ENCODE measurements around the gene SBK2. TPM values are rescaled to one million over a fixed set of nuclear protein-coding genes. Genes with fewer than 3 reads are reported as not detected.

The SBK2 gene
- total RNA-seq, 3 donors from 2014 or later (not counting 1 experiment from before 2014, with no cell fraction given): not detected

DNA sequence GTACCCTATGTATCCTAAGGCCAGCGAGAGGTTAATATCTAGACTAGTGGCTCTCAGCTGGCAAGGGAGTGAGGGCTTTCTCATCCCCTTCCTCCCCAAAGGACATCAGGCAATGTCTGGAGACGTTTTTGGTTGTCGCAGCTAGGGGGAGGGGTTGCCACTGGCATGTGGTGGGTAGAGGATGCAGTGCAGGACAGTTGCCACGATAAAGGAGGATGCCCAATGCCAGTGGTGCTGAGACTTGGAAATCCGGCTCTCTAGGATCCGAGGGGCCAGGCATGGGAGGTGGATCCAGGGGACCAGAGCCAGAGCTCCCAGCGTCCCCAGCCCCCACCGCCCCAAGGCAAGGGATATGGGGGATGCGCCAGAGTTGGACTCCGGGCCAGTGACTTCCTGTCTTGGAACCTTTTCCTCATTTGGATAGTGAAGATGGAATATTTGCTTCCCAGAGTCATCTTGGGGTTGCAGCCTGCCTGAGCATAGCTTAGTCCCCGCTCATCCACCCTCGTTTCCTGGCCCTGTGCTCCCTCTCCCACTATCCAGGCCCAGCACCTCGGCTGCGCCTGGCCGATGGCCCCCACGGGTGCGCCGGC is 43.8 kb downstream of the SBK2 start:
- H3K4me1 ChIP-seq (ENCODE audit: control insufficient read depth, insufficient read depth, low read length): no peaks in the 10 kb centered on the region
- no peak overlapping the region for H3K27ac Mint-ChIP-seq
- peaks cover 0 to 6% of the 10 kb centered on the region in 2 donors for H3K27me3 Mint-ChIP-seq (ENCODE audit: low read depth in 2 of 2)
- H3K4me3 Mint-ChIP-seq: no peak overlapping the region
- H3K4me1 Mint-ChIP-seq: no peaks in the 10 kb centered on the region
- intact Hi-C loops (cut with micrococcal nuclease): no loop called here
- H3K9me3 Mint-ChIP-seq: no peaks in the 10 kb centered on the region
- no peak overlapping the region for H3K27ac ChIP-seq (ENCODE audit: low read length)
- no peaks in the 10 kb centered on the region for H3K9me3 ChIP-seq (ENCODE audit: control insufficient read depth, insufficient read depth, low read length)
- no peaks in the 10 kb centered on the region for H3K27me3 ChIP-seq (ENCODE audit: control insufficient read depth, insufficient read depth, low read length)
- TF ChIP-seq, protein P1, sequence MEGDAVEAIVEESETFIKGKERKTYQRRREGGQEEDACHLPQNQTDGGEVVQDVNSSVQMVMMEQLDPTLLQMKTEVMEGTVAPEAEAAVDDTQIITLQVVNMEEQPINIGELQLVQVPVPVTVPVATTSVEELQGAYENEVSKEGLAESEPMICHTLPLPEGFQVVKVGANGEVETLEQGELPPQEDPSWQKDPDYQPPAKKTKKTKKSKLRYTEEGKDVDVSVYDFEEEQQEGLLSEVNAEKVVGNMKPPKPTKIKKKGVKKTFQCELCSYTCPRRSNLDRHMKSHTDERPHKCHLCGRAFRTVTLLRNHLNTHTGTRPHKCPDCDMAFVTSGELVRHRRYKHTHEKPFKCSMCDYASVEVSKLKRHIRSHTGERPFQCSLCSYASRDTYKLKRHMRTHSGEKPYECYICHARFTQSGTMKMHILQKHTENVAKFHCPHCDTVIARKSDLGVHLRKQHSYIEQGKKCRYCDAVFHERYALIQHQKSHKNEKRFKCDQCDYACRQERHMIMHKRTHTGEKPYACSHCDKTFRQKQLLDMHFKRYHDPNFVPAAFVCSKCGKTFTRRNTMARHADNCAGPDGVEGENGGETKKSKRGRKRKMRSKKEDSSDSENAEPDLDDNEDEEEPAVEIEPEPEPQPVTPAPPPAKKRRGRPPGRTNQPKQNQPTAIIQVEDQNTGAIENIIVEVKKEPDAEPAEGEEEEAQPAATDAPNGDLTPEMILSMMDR (IDR thresholded peaks at IDR 0.05): no peak
- DNase-seq: no peak
- no peak for ATAC-seq
- H3K36me3 ChIP-seq (ENCODE audit: control insufficient read depth, insufficient read depth, low read length): no peaks in the 10 kb centered on the region
- no peaks in the 10 kb centered on the region for H3K36me3 Mint-ChIP-seq
- H3K4me3 ChIP-seq (ENCODE audit: low read length): no peak overlapping the region
- WGBS (ENCODE audit: insufficient coverage): 70% methylated on average over 18 of the region's 18 CpGs

DNA sequence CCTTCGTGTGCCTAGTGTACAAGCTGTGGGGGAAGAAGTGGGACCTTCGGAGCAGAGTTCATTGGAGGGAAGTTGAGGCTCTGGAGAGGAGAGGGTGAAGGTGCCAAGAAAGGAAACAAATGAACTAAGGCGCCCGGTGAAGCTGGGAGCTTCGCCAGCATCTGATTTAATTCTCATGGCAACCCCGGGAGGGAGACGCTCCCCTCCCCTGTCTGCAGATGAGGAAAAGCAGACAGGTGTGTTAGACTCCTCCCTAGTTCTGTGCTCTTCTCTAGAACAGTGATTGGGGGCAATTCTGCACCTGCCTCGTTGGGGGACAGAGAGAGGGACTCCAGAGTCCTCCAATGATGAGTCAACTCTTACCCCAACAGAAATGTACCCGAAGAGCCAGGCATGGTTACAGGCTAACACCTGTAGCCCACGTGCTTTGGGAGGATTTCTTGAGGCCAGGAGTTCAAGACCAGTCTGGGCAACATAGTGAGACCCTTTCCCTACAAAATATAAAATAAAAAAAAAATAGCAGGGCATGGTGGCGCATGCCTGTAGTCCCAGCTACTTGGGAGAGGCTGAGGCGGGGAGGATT is 44.5 kb downstream of the SBK2 start:
- TF ChIP-seq, protein P1 (IDR thresholded peaks at IDR 0.05): no peak
- ATAC-seq (no peak), DNase-seq (no peak)
- Mint-ChIP-seq H3K27me3 (ENCODE audit: low read depth in 2 of 2) (peaks cover 0 to 6% of the 10 kb centered on the region in 2 donors), H3K4me1 (no peaks in the 10 kb centered on the region), H3K36me3 (no peaks in the 10 kb centered on the region), H3K4me3 (no peak overlapping the region), H3K27ac (no peak overlapping the region), H3K9me3 (no peaks in the 10 kb centered on the region)
- intact Hi-C loops (cut with micrococcal nuclease): no loop called here
- Histone ChIP-seq H3K9me3 (ENCODE audit: control insufficient read depth, insufficient read depth, low read length) (no peaks in the 10 kb centered on the region), H3K27ac (ENCODE audit: low read length) (no peak overlapping the region), H3K4me3 (ENCODE audit: low read length) (no peak overlapping the region), H3K4me1 (ENCODE audit: control insufficient read depth, insufficient read depth, low read length) (no peaks in the 10 kb centered on the region), H3K27me3 (ENCODE audit: control insufficient read depth, insufficient read depth, low read length) (no peaks in the 10 kb centered on the region), H3K36me3 (ENCODE audit: control insufficient read depth, insufficient read depth, low read length) (no peaks in the 10 kb centered on the region)
- WGBS (ENCODE audit: insufficient coverage): 62% methylated on average over 12 of the region's 12 CpGs

DNA sequence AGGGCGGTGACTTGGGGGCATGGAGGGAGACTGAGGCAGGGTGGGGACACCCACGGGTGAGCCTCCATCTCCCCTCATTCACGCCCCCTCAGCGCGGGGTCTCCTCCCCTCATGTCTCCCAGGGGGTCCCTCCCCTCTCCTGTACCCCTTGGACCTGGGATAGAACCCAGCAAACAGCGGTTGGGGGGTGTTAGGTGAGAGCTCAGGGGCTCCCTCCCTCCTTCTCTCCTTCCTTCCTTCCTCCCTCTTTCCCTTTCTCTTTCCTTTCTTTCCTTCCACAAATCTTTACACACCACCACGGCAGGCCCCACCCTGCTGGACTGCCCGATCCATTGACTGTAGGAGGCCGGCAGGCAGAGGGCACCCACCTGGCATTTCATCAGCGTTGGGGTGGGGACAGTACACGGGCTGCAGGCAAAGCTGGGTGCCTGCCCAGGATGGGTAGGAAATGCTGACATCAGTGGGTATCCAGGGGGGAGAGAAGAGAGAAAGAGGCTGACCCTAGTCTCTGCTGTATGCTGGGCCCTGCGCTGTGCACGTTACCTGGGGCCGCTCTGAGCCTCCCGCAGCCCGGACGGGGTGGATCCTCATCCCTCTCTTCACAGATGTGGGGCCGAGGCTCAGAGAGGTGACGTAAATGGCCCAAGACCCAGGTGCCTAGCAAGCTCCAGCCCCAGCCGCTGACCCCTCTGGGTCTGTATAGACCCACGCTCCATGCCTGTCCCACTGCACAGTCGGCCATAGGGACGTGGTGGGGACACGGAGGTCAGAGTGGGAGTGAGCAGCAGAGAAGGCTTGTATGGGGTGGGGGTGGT is 45.2 kb downstream of the SBK2 start:
- no peaks in the 10 kb centered on the region for H3K4me1 Mint-ChIP-seq
- Histone ChIP-seq H3K4me1 (ENCODE audit: control insufficient read depth, insufficient read depth, low read length) (no peaks in the 10 kb centered on the region), H3K27me3 (ENCODE audit: control insufficient read depth, insufficient read depth, low read length) (no peaks in the 10 kb centered on the region), H3K27ac (ENCODE audit: low read length) (no peak overlapping the region), H3K36me3 (ENCODE audit: control insufficient read depth, insufficient read depth, low read length) (no peaks in the 10 kb centered on the region), H3K4me3 (ENCODE audit: low read length) (no peak overlapping the region), H3K9me3 (ENCODE audit: control insufficient read depth, insufficient read depth, low read length) (no peaks in the 10 kb centered on the region)
- H3K27ac Mint-ChIP-seq: no peak overlapping the region
- intact Hi-C loops (cut with micrococcal nuclease): no loop called here
- no peak for DNase-seq
- ATAC-seq: no peak
- H3K9me3 Mint-ChIP-seq: no peaks in the 10 kb centered on the region
- TF ChIP-seq, protein P1 (IDR thresholded peaks at IDR 0.05): no peak
- peaks cover 0 to 6% of the 10 kb centered on the region in 2 donors for H3K27me3 Mint-ChIP-seq (ENCODE audit: low read depth in 2 of 2)
- H3K4me3 Mint-ChIP-seq: no peak overlapping the region
- 77% methylated on average over 19 of the region's 24 CpGs for WGBS (ENCODE audit: insufficient coverage)
- H3K36me3 Mint-ChIP-seq: no peaks in the 10 kb centered on the region
